Urothelium cell line (cell line): ENCODE results near the gene HMGN4.
"Not testable (repeated sequence)": the region's sequence is repeated elsewhere in the genome, so short reads cannot be mapped to it uniquely, and the experiment has no call there.

Source experiments
- DNase-seq: peaks from one replicate; pipeline ENCODE4 v3.0.0; 2011; ENCODE audit warnings: low spot score, mixed read lengths
- FAIRE-seq: peaks from 2 replicates; lab custom pipeline; 2011; peaks lifted over from hg19 to GRCh38; lab: Jason Lieb, UNC

HMGN4 gene

GRCh38 chr6:26521600-26522391 is 16.4 kb upstream of the HMGN4 start:
- FAIRE-seq (no peak), DNase-seq (peak; percentile 65)

GRCh38 chr6:26522486-26523228 is 15.5 kb upstream of the HMGN4 start:
- FAIRE-seq, DNase-seq: not testable (repeated sequence)

GRCh38 chr6:26524314-26524713 is 13.9 kb upstream of the HMGN4 start:
- not testable (repeated sequence) for DNase-seq

GRCh38 chr6:26524722-26525370 is 13.3 kb upstream of the HMGN4 start:
- FAIRE-seq (no peak), DNase-seq (no peak)

More at GRCh38 chr6:26524314-26524713, 13.9 kb upstream of the HMGN4 start:
- FAIRE-seq = not testable (repeated sequence)

GRCh38 chr6:26525838-26526237 is 12.3 kb upstream of the HMGN4 start:
- DNase-seq (no peak), FAIRE-seq (no peak)

- DNase-seq (no peak), FAIRE-seq (no peak)
These were observed 11.2 kb upstream of the HMGN4 start for GRCh38 chr6:26526928-26527327.

- no peak for DNase-seq
- no peak for FAIRE-seq
These were observed 8.0 kb upstream of the HMGN4 start for GRCh38 chr6:26530203-26530602.

- no peak for DNase-seq
- no peak for FAIRE-seq
These were observed 6.3 kb upstream of the HMGN4 start for GRCh38 chr6:26531897-26532296.

GRCh38 chr6:26532699-26533531 is 5.3 kb upstream of the HMGN4 start:
- DNase-seq (peak; percentile 61), FAIRE-seq (no peak)

GRCh38 chr6:26533532-26533931 is 4.6 kb upstream of the HMGN4 start:
- FAIRE-seq (no peak), DNase-seq (no peak)

GRCh38 chr6:26534681-26535465 is 3.3 kb upstream of the HMGN4 start:
- FAIRE-seq = no peak
- no peak for DNase-seq

GRCh38 chr6:26536571-26537159 is 1.5 kb upstream of the HMGN4 start:
- no peak for FAIRE-seq
- peak; percentile 7 for DNase-seq

- no peak for FAIRE-seq
These were observed 863 bp upstream of the HMGN4 start for GRCh38 chr6:26537160-26537845.

GRCh38 chr6:26538572-26538902 is 371 bp downstream of the HMGN4 start:
- FAIRE-seq (no peak), DNase-seq (no peak)

More at GRCh38 chr6:26537160-26537845, 863 bp upstream of the HMGN4 start:
- DNase-seq = peak; percentile 80

GRCh38 chr6:26539071-26539615 is 977 bp downstream of the HMGN4 start:
- DNase-seq (no peak), FAIRE-seq (no peak)

- DNase-seq (no peak), FAIRE-seq (no peak)
These were observed 3.4 kb downstream of the HMGN4 start for GRCh38 chr6:26541579-26541978.

- DNase-seq (no peak), FAIRE-seq (no peak)
These were observed 5.8 kb downstream of the HMGN4 start for GRCh38 chr6:26543953-26544352.

- FAIRE-seq (no peak), DNase-seq (no peak)
These were observed 6.3 kb downstream of the HMGN4 start for GRCh38 chr6:26544473-26544872.

GRCh38 chr6:26545627-26546026 is 7.5 kb downstream of the HMGN4 start:
- no peak for FAIRE-seq

More at GRCh38 chr6:26545627-26546026, 7.5 kb downstream of the HMGN4 start:
- DNase-seq = no peak
